Testis (tissue), 3 donors: ENCODE results near the gene SLC29A4. TPM values are rescaled to one million over a fixed set of nuclear protein-coding genes. Genes with fewer than 3 reads are reported as not detected.
A peak's percentile ranks its signal among the peaks of the same experiment; 100 is the strongest.
"Not testable (repeated sequence)": the region's sequence is repeated elsewhere in the genome, so short reads cannot be mapped to it uniquely, and the experiment has no call there.

ENCODE experiments used
- DNase-seq: peaks from one replicate; pipeline ENCODE4 v3.0.0-alpha.2; 2019
- H3K27ac ChIP-seq, 2 donors: fragments of 200-600 bp; sonication (generic); one replicate each; pipeline ENCODE4 v1.5.1; 2019
- H3K27me3 ChIP-seq: fragments of 200-600 bp; sonication (generic); one replicate; pipeline ENCODE4 v1.5.1; 2019
- H3K36me3 ChIP-seq: fragments of 200-600 bp; sonication (generic); one replicate; pipeline ENCODE4 v1.5.1; 2017; ENCODE audit warnings: low read depth; ENCODE audit errors: missing control alignments
- H3K4me1 ChIP-seq: fragments of 200-600 bp; sonication (generic); one replicate; pipeline ENCODE4 v1.5.1; 2019
- H3K4me3 ChIP-seq, 2 donors: fragments of 200-600 bp; sonication (generic); one replicate each; pipeline ENCODE4 v1.5.1; 2017 to 2019
- H3K9me3 ChIP-seq: fragments of 200-600 bp; sonication (generic); one replicate; pipeline ENCODE4 v1.5.1; 2017
- POLR2A ChIP-seq: fragments of 450-650 bp; IDR thresholded peaks from one replicate; pipeline ENCODE4 v1.6.1; 2017; ENCODE audit warnings: antibody characterized with exemption, mild to moderate bottlenecking, moderate library complexity
- WGBS, 2 donors: methylation state at CpG; one replicate each; pipeline ENCODE4 v1.1.5; 2018; 5-methylcytosine and 5-hydroxymethylcytosine counted together
- intact Hi-C: fragments of 100-400 bp; cut with DNase I; formaldehyde crosslinking; loops from one replicate; pipeline ENCODE4 v1.15.1; 2023; ENCODE audit warnings: low total_unique reads
- polyA plus RNA-seq: library from polyadenylated mRNA; stranded (reverse); fragments of 350-450 nt; fragmentation: Illumina TruSeq; extraction: RNeasy Lipid Tissue Mini Kit (QIAGEN cat#74804); gene quantifications from one replicate; pipeline ENCODE4 v1.2.3, GENCODE V29; 2014; ENCODE audit warnings: low read depth, low replicate concordance; ENCODE audit not compliant: insufficient read depth
- total RNA-seq, 2 donors: library from RNA; depleted of rRNA; stranded (reverse); fragments of >200 nt; gene quantifications; one replicate each; pipeline ENCODE4 v1.2.3, GENCODE V29; 2016
- TF ChIP-seq, protein P1 (sequence below), 3 experiments: fragments of 450-650 bp in 2 of 3; fragments of 200-600 bp in 1 of 3; sonication (generic) in 1 of 3; IDR thresholded peaks; one replicate each; pipeline ENCODE4 v1.5.1; 2016 to 2019; ENCODE audit warnings: antibody characterized with exemption in 3 of 3, mild to moderate bottlenecking in 2 of 3, moderate library complexity in 1 of 3

SLC29A4 gene
- total and polyA plus RNA-seq, 3 donors from 2014 or later, result 4.3 to 15.2 (median 7.6) TPM

GRCh38 chr7:5279734-5280133 lies 3.0 kb upstream of the SLC29A4 start:
- no peak overlapping the region for H3K4me3 ChIP-seq
- no peaks in the 10 kb centered on the region for H3K36me3 ChIP-seq
- intact Hi-C loops, result no loop called here
- 80 to 89% methylated on average over 4 of the region's 4 CpGs for WGBS, 2 donors
- no peak overlapping the region for H3K27ac ChIP-seq
- no peaks in the 10 kb centered on the region for H3K9me3 ChIP-seq
- TF ChIP-seq, protein P1, sequence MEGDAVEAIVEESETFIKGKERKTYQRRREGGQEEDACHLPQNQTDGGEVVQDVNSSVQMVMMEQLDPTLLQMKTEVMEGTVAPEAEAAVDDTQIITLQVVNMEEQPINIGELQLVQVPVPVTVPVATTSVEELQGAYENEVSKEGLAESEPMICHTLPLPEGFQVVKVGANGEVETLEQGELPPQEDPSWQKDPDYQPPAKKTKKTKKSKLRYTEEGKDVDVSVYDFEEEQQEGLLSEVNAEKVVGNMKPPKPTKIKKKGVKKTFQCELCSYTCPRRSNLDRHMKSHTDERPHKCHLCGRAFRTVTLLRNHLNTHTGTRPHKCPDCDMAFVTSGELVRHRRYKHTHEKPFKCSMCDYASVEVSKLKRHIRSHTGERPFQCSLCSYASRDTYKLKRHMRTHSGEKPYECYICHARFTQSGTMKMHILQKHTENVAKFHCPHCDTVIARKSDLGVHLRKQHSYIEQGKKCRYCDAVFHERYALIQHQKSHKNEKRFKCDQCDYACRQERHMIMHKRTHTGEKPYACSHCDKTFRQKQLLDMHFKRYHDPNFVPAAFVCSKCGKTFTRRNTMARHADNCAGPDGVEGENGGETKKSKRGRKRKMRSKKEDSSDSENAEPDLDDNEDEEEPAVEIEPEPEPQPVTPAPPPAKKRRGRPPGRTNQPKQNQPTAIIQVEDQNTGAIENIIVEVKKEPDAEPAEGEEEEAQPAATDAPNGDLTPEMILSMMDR (IDR thresholded peaks at IDR 0.05), result no peak
- TF ChIP-seq POLR2A, result no peak
- peaks cover 6% of the 10 kb centered on the region for H3K4me1 ChIP-seq
- DNase-seq, result no peak
- no peaks in the 10 kb centered on the region for H3K27me3 ChIP-seq

GRCh38 chr7:5281598-5282500 lies 894 bp upstream of the SLC29A4 start:
- H3K27me3 ChIP-seq, H3K4me1 ChIP-seq, H3K9me3 ChIP-seq, intact Hi-C loops, DNase-seq, H3K4me3 ChIP-seq, H3K36me3 ChIP-seq, H3K27ac ChIP-seq: not testable (repeated sequence)
- WGBS, 2 donors, result 71 to 79% methylated on average over 11 to 13 of the region's 19 CpGs

- no peaks in the 10 kb centered on the region for H3K27me3 ChIP-seq
- no peak for TF ChIP-seq POLR2A
- TF ChIP-seq, protein P1 (IDR thresholded peaks at IDR 0.05), result no peak
- DNase-seq, result no peak
- intact Hi-C loops, result no loop called here
- WGBS, 2 donors, result 15 to 82% methylated on average over 2 to 26 of the region's 46 CpGs
- peak overlapping the region; percentile 54 to 55 for H3K4me3 ChIP-seq
- no peaks in the 10 kb centered on the region for H3K36me3 ChIP-seq
- peaks cover 6% of the 10 kb centered on the region for H3K4me1 ChIP-seq
- H3K27ac ChIP-seq, result no peak overlapping the region
- H3K9me3 ChIP-seq, result no peaks in the 10 kb centered on the region
Observed at GRCh38 chr7:5283421-5284303, 919 bp downstream of the SLC29A4 start.

DNA sequence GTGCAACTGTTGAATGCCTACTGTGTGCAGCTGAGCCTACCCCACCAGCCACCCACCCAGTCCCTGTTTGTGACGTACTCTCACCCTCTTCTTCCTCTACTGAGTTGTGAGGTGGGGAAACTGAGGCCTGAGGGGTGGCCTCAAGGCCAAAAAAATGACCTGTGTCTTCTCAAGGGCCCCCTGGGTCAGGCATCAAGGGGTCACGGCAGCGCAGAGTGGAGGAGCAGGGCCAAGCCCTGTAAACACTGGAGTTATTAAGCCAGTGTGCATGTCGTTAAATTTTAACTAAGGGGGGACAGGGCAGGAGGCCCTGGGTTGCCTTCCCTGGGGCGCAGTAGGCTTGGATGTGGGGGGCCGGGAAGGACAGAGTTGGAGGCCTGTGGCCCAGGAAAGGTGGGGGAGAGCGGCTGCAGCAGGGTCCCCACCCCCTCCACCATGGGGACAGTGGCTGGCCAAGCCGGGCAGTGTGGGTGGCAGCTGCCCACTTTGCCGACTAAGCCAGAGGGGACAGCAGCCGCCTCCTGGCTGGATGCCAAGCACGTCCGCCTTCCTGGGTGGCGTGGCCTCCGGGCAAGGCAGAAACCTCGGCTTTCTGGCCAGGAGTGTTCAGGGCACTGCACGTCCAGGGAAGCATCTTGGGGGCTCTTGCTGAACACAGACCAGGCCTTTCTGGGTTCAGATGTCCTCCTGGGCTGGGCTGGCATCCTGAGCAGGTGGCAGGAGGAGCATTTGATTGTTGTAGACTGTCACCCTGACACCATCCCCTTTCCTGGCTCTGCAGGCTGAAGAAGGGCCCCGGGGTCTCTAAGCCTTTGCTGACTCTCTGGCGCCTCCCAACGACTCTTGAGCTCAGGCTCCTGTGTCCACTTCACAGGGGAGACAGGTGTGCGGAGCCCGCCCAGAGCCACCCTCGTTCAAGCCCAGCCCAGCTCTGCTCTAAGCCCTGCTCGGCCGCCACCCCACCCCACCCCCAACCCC lies 1.9 kb downstream of the SLC29A4 start:
- H3K9me3 ChIP-seq, result no peaks in the 10 kb centered on the region
- peaks cover 6% of the 10 kb centered on the region for H3K4me1 ChIP-seq
- H3K27ac ChIP-seq, result no peak overlapping the region
- DNase-seq, result peak; percentile 57
- 62 to 73% methylated on average over 12 to 21 of the region's 24 CpGs for WGBS, 2 donors
- H3K27me3 ChIP-seq, result no peaks in the 10 kb centered on the region
- no peak overlapping the region for H3K4me3 ChIP-seq
- intact Hi-C loops, result no loop called here
- TF ChIP-seq, protein P1 (IDR thresholded peaks at IDR 0.05), result no peak
- TF ChIP-seq POLR2A, result no peak
- no peaks in the 10 kb centered on the region for H3K36me3 ChIP-seq
